K562 (cell line): ENCODE data around the gene ASCC2. TPM values are rescaled to one million over a fixed set of nuclear protein-coding genes. Genes with fewer than 3 reads are reported as not detected.

Experiments used
- ATAC-seq: fragments of 200-7000 bp; cut with Tn5 transposase; 3 replicates; pipeline ENCODE4 v1.9.1; 2020; ENCODE audit warnings: moderate library complexity
- BruUV-seq: library from RNA; stranded (reverse); fragments of 400-500 nt; replicated peaks from 2 replicates; lab custom pipeline; 2021; lab: Mats Ljungman, UMichigan
- CTCF ChIA-PET: fragments of 300-600 bp; formaldehyde crosslinking; extraction: SDS; loops from one replicate; lab custom pipeline; 2021; ENCODE audit warnings: low intra/inter-chr PET ratio; lab: Yijun Ruan, JAX
- POLR2A ChIA-PET: fragments of 300-600, 350-650 bp; sonication (Branson Sonifier 250); formaldehyde crosslinking; extraction: SDS; loops from one replicate; lab custom pipeline; 2021; ENCODE audit warnings: antibody characterized with exemption, inconsistent platforms; lab: Yijun Ruan, JAX
- DNase-seq, 4 experiments: peaks; one replicate each; pipeline versions ENCODE4 v3.0.0 to v3.0.0-alpha.2; 2011 to 2018; ENCODE audit warnings: low spot score in 3 of 4, mixed read lengths in 3 of 4; ENCODE audit errors: extremely low read depth in 1 of 4
- FAIRE-seq: peaks from 2 replicates; lab custom pipeline; 2011; peaks lifted over from hg19 to GRCh38; lab: Jason Lieb, UNC
- H2AFZ ChIP-seq: 2 replicates; pipeline ENCODE4 v1.6.0; 2011; ENCODE audit warnings: low read depth, low read length, control low read depth, inconsistent platforms
- H3K27ac ChIP-seq: fragments of 200-600 bp; 3 replicates; pipeline ENCODE4 v1.8.0; 2011; ENCODE audit warnings: low read depth, mild to moderate bottlenecking, control low read depth, inconsistent platforms, low read length, moderate library complexity, mixed read lengths; ENCODE audit errors: extremely low read depth
- H3K27me3 ChIP-seq, 2 experiments: fragments of 300-600 bp in 1 of 2; 2 replicates in 1 of 2; 3 replicates in 1 of 2; pipeline versions ENCODE4 v1.6.0 to v1.8.0; 2011; ENCODE audit warnings: inconsistent platforms in 2 of 2, low read length in 2 of 2, mild to moderate bottlenecking in 1 of 2, mixed read lengths in 1 of 2, moderate library complexity in 1 of 2; ENCODE audit not compliant: control insufficient read depth in 2 of 2, insufficient read depth in 2 of 2
- H3K36me3 ChIP-seq: fragments of 300-600 bp; 3 replicates; pipeline ENCODE4 v1.8.0; 2011; ENCODE audit warnings: mild to moderate bottlenecking, low read length, inconsistent platforms; ENCODE audit not compliant: control insufficient read depth, insufficient read depth
- H3K4me1 ChIP-seq, 2 experiments: fragments of 200-600 bp in 1 of 2; replicated peaks in 1 of 2; 2 replicates in 1 of 2; 3 replicates in 1 of 2; pipeline versions ENCODE4 v1.5.1 to v1.8.0; 2011; ENCODE audit warnings: inconsistent platforms in 2 of 2, low read length in 2 of 2, mild to moderate bottlenecking in 1 of 2, mixed read lengths in 1 of 2, moderate library complexity in 1 of 2; ENCODE audit not compliant: control insufficient read depth in 2 of 2, insufficient read depth in 2 of 2
- H3K4me2 ChIP-seq: 2 replicates; pipeline ENCODE4 v1.6.1; 2011; ENCODE audit warnings: low read length, control low read depth, inconsistent platforms, mixed read lengths; ENCODE audit not compliant: insufficient read depth
- H3K4me3 ChIP-seq: fragments of 200-600 bp; sonication (generic), shearing (Covaris generic); 2 replicates; pipeline ENCODE4 v1.5.1; 2016; ENCODE audit warnings: control low read depth, inconsistent platforms
- H3K79me2 ChIP-seq: fragments of 200-600 bp; 3 replicates; pipeline ENCODE4 v1.8.0; 2011; ENCODE audit warnings: low read length, inconsistent platforms; ENCODE audit not compliant: control insufficient read depth, insufficient read depth
- H3K9ac ChIP-seq, 2 experiments: 2 replicates each; pipeline versions ENCODE4 v1.6.0 to v1.6.1; 2011; ENCODE audit warnings: low read depth in 2 of 2, low read length in 2 of 2, control low read depth in 1 of 2, inconsistent platforms in 1 of 2, mild to moderate bottlenecking in 1 of 2, mixed read lengths in 1 of 2; ENCODE audit not compliant: insufficient read depth in 1 of 2
- H3K9me1 ChIP-seq: one replicate; pipeline ENCODE4 v1.6.0; 2011; ENCODE audit warnings: inconsistent platforms, mild to moderate bottlenecking, low read length, moderate library complexity; ENCODE audit not compliant: control insufficient read depth, insufficient read depth
- H3K9me3 ChIP-seq: replicated peaks from 2 replicates; pipeline ENCODE4 v1.5.1; 2011; ENCODE audit warnings: low read depth, low read length, inconsistent platforms; ENCODE audit not compliant: control insufficient read depth, insufficient read depth
- H4K20me1 ChIP-seq: replicated peaks from 2 replicates; pipeline ENCODE4 v1.6.1; 2011; ENCODE audit warnings: low read length, inconsistent platforms, mixed read lengths; ENCODE audit not compliant: control insufficient read depth, insufficient read depth
- MEIS2 ChIP-seq: fragments of 450-650 bp; IDR thresholded peaks from 2 replicates; pipeline ENCODE4 v1.6.1; 2014; ENCODE audit warnings: mild to moderate bottlenecking; ENCODE audit not compliant: partially characterized antibody
- STAT5B ChIP-seq: fragments of 250-450 bp; sonication (Bioruptor Pico); IDR thresholded peaks from 2 replicates; pipeline ENCODE4 v1.8.0; 2021; ENCODE audit warnings: mild to moderate bottlenecking, inconsistent platforms
- YBX1 ChIP-seq: fragments of 450-650 bp; IDR thresholded peaks from 2 replicates; pipeline ENCODE4 v1.7.1; 2016; ENCODE audit warnings: mild to moderate bottlenecking
- WGBS: fragments of 100-300 bp; shearing (Covaris generic); methylation state at CpG from one replicate; pipeline ENCODE4 v1.1.6; 2016; ENCODE audit warnings: low coverage, mixed read lengths; ENCODE audit not compliant: insufficient coverage; ENCODE audit errors: missing lambda C conversion rate; 5-methylcytosine and 5-hydroxymethylcytosine counted together
- in situ Hi-C: fragments of 300-500 bp; cut with MboI; formaldehyde crosslinking; loops from 4 replicates; pipeline ENCODE4 v1.15.0; 2018; ENCODE audit warnings: inconsistent platforms, mixed read lengths
- intact Hi-C: fragments of 100-400 bp; cut with micrococcal nuclease; formaldehyde crosslinking; loops from 2 replicates; pipeline ENCODE4 v1.14.2; 2022
- polyA plus RNA-seq, 8 experiments: library from polyadenylated mRNA; depleted of rRNA in 4 of 8; stranded (reverse) in 5 of 8; unstranded in 3 of 8; fragments of >200 nt; fragmentation: Nextera tagmentation in 2 of 8; fragmentation: Illumina TruSeq in 1 of 8; extraction: Ambion mirVana in 2 of 8; extraction: Trizol in 1 of 8; gene quantifications; 2 replicates each; pipeline versions ENCODE4 v1.2.1 to v1.2.3, GENCODE V29; 2011 to 2014; ENCODE audit warnings: inconsistent platforms in 1 of 8, missing spikeins in 1 of 8
- total RNA-seq, 7 experiments: library from RNA; depleted of rRNA in 6 of 7; stranded (reverse); fragments of >200 nt in 6 of 7; fragmentation: Illumina TruSeq in 2 of 7; extraction: Trizol in 2 of 7; gene quantifications; 2 replicates each; pipeline versions ENCODE4 v1.2.1 to v1.2.3, GENCODE V29; 2011 to 2021; ENCODE audit warnings: low replicate concordance in 1 of 7
- TF ChIP-seq, protein P1 (sequence below): fragments of 450-650 bp; IDR thresholded peaks from 2 replicates; pipeline ENCODE4 v1.6.1; 2016

ASCC2 gene
- total and polyA plus RNA-seq, 9 of the 15 experiments (the other 6 are each of a cell fraction or from before 2014, with no cell fraction given): 4.0 to 46.7 (median 26.8) TPM

DNA sequence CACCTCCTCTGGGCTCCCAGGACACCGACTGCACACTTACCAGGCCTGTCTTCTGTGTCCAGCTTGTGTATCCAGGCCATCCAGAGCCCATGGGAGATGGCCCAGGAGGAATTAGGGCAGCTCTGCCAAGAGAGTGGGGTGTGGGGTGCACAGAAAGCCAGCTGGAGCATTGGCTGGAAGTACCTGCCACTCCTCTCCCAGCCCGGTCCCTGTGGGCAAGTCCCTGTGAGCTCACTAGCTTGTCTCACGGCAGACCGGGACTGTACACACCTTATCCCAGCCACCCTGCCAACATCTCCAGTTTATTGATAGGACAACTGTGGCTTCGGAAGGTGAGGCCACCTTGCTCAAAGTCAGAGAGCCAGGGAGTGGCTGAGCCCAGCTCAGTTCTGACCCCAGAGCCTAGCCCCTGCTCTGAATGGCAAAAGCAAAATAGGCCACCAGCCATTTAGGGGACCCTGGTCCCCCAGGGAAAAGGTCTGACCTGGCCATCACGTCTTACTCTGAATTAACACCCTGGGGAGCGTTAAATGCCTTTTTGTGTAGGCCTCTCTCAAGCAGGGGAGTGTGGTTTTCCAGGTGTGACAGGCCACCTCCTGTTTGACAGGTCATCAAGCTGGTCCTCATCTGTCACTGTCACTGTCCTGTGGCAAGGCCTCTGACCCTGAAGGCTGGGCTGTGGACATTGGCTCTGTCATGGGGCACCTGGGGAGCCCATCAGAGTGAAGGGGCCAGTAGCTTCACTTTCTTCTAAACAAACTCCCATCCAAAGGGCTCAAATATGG, 55.8 kb downstream of the ASCC2 start:
- DNase-seq (no peak), FAIRE-seq (no peak), ATAC-seq (no peak)
- CTCF ChIA-PET: no interaction called here
- Histone ChIP-seq H3K27me3 (no peaks in the 10 kb centered on the region), H4K20me1 (no peaks in the 10 kb centered on the region), H3K9me3 (no peaks in the 10 kb centered on the region), H2AFZ (no peak overlapping the region), H3K9ac (peak overlapping the region in 1 of 2 experiments; percentile 85; a peak in 2 of 4 replicates), H3K27ac (no peak overlapping the region), H3K79me2 (no peaks in the 10 kb centered on the region), H3K4me2 (no peak overlapping the region), H3K9me1 (no peaks in the 10 kb centered on the region), H3K4me1 (peaks cover 13 to 18% of the 10 kb centered on the region in 2 experiments), H3K36me3 (no peaks in the 10 kb centered on the region), H3K4me3 (no peak overlapping the region)
- WGBS: 63% methylated on average over 4 of the region's 7 CpGs
- intact Hi-C loops: no loop called here
- TF ChIP-seq MEIS2: peak; percentile 67
- no peak for TF ChIP-seq YBX1
- no peak for TF ChIP-seq STAT5B (CRISPR knock-in tag)
- TF ChIP-seq, protein P1, sequence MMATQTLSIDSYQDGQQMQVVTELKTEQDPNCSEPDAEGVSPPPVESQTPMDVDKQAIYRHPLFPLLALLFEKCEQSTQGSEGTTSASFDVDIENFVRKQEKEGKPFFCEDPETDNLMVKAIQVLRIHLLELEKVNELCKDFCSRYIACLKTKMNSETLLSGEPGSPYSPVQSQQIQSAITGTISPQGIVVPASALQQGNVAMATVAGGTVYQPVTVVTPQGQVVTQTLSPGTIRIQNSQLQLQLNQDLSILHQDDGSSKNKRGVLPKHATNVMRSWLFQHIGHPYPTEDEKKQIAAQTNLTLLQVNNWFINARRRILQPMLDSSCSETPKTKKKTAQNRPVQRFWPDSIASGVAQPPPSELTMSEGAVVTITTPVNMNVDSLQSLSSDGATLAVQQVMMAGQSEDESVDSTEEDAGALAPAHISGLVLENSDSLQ: 0 out of 2 replicates have a peak, but pooled peaks have one; percentile 63
- POLR2A ChIA-PET: interaction anchor here (0.5 to 1.7 kb wide), 3 partner anchors 9 to 830 kb away, joined by 3 to 9 read pairs (median 4); no protein-coding TSS in a partner anchor
- no TSS peak for BruUV-seq
- in situ Hi-C loops: no loop called here
